Dermis microvascular lymphatic vessel endothelial cell (primary cell): ENCODE measurements around the gene BABAM2. TPM values are rescaled to one million over a fixed set of nuclear protein-coding genes. Genes with fewer than 3 reads are reported as not detected.
"Not testable (repeated sequence)": the region's sequence is repeated elsewhere in the genome, so short reads cannot be mapped to it uniquely, and the experiment has no call there.

Source experiments
- DNase-seq, 2 donors: peaks; one replicate each; pipeline versions ENCODE4 v3.0.0 to v3.0.0-alpha.2; 2010; ENCODE audit warnings: low read depth in 2 of 2
- total RNA-seq: library from RNA; depleted of rRNA; stranded (reverse); fragments of >200 nt; gene quantifications from 2 replicates; pipeline ENCODE4 v1.2.1, GENCODE V29; 2014

The BABAM2 gene
- total RNA-seq, 1 donor from 2014 or later, result 13.0 TPM

- no peak for DNase-seq
Measured at GRCh38 chr2:28325567-28326468, 435.3 kb downstream of the BABAM2 start.

DNA sequence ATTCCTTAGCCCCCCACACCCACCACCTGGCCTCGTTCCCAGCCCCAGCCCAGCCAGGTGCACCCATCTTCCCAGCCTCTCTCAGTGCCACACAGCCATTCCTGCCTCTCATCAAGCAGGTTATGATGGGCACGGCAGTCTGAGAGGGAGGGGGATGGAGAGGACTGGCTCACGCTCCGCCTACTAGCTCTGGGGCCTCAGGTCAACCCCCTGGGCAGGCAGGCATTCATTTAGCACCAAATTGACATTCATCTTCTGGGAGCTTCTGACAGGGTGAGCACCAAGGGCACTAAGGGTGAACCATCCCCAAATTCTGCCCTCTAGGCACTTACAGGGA lies 435.9 kb downstream of the BABAM2 start:
- DNase-seq, result no peak

- DNase-seq, result no peak
Measured at GRCh38 chr2:28326881-28327505, 436.5 kb downstream of the BABAM2 start.

GRCh38 chr2:28327581-28327955 lies 437.0 kb downstream of the BABAM2 start:
- no peak for DNase-seq

DNA sequence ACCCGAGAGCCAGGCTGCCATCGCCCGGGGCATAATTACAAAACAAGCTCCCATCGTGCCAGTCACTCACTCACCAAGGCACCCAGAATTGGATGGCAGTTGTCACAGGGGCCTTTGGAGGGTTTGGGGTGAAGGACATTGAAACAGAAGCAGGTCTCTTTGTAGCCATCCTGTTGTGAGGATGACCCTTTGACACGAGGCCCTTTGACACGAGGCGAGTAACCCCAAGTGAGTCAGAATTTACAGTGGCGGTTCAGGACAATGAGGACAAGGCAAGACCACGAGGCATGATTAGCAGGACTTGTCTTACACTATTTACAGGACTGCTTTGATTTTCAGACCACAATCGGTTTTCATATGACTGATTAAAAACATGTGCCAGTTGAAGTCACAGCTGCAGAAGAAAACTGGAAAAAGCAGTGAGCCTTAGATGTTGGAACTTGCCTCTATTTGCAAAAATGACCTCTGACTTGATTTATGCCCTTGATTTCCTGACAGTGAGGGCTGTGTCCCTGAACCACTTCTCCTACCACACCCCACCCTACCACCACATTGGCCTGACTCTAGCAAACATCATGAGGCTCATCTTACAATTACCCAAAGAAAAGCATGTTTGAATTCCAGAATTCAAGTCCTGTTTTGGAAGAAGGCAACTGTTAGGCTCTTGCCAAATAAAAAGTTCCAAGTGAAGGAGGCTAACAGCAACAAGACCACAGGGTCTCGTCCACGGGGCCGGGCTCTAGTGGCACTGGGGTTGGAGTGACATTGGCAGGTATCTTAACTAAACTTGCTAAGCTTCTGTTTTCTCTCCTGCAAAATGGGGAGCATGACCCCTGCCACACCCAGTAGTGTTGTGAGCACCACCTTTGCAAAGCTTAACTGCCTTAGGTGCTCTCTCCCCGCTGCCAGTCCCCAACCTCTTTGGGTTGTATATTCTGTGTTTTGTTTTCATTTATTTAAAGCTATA lies 437.7 kb downstream of the BABAM2 start:
- no peak for DNase-seq

- DNase-seq, result no peak
Measured at GRCh38 chr2:28329184-28329583, 438.7 kb downstream of the BABAM2 start.

- DNase-seq, result not testable (repeated sequence)
Measured at GRCh38 chr2:28330722-28331121, 440.2 kb downstream of the BABAM2 start.

DNA sequence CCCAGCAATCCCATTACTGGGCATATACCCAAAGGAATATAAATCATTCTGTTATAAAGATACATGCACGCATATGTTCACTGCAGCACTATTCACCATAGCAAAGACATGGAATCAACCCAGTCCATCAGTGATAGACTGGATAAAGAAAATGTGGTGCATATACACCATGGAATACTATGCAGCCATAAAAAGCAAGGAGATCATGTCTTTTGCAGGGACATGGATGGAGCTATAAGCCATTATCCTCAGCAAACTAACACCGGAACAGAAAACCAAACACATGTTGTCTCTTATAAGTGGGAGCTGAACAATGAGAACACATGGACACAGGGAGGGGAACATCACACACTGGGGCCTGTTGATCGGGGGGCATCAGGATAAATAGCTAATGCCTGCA lies 441.3 kb downstream of the BABAM2 start:
- DNase-seq, result not testable (repeated sequence)

DNA sequence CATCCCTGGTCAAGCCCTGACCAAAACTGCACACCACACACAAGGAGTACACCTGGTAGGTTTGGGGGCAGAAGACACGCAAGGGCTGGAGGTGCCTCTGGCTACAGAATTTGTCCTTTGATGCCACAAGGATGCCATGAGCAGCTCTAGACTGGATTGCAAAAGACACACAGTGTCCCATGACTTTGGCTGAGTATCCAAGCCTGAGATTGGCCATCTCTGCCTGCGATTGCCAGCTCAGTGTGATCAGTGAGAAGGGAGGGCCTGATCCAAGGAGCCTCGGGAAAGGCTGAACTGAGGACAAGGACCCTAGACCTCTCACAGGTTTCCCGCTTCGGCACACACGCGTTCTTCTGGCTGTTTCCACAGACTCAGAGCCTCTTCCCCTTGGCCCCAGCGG lies 442.2 kb downstream of the BABAM2 start:
- DNase-seq, result no peak

DNA sequence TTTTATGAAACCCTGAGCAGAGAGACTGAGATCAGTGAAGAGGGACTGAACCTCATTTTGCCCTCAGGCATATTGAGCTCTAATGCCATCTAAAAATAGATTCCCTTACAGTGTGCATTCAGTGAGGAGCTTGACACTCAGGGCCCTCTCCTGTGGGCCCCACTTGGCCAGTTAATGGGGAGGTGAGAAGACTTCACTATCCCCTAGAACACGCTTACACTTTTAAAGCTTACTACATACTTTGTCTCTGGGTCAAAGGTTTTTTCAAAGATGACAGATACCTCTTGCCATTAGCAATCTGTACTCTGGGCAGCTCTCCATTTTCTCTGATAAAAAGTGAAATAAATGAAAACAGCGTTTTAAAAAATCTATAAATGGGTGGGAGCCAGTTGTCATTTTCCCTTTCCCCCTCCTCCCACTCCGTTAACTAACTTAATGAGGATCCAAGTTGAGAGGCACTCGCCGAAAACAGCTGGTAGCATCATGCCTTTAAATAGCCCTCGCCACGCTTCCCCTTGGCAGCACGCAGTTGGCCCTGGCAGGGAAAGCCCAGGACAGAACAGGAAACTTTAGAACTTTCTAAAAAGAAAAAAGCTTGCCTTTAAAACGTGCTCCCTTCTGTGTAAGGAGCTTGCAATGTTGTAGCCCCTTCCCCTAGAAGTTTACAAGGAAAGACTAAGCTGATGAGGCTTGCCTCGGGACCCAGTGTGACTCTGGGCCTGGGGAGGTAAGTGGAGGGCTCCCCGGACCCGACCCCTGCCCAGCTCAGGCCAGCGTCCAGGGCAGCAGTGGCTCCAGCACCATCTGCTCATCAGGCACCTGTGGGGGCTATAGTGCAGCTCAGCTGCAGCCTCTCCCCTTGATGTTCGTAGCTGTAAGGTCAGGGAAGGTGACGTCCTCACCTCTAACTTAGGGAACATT lies 443.3 kb downstream of the BABAM2 start:
- DNase-seq, result no peak

DNA sequence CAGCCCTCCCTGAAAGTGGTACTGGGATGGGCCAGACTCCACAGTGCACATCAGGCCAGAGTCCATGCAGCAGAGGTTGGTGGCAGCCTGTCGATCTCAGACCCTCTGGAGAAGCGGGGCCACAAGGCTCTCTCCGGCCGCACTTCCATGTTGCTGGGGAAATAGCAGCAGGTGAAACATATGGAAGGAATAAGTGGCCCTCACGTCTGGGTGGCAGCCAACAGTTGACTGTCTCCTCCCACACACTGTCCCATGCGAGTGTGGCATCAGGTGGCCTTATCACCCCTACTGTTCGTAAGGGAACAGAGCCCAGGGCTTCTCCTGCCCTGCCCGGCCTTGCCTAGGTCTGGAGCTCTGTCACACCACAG lies 444.0 kb downstream of the BABAM2 start:
- DNase-seq, result no peak

DNA sequence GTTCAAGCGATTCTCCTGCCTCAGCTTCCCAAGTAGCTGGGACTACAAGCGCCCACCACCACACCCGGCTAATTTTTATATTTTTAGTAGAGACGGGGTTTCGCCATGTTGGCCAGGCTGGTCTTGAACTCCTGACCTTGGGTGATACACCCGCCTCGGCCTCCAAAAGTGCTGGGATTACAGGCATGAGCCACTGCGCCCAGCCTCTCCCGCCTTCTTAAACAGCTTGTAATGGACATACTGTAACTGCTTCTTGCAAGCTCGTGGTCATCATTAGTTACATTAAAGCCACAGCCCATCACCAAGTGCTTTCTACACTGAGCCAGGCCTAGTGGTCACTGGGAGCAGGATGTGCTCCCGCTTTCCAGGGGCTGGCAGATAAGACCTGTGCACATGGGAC lies 444.7 kb downstream of the BABAM2 start:
- not testable (repeated sequence) for DNase-seq

DNA sequence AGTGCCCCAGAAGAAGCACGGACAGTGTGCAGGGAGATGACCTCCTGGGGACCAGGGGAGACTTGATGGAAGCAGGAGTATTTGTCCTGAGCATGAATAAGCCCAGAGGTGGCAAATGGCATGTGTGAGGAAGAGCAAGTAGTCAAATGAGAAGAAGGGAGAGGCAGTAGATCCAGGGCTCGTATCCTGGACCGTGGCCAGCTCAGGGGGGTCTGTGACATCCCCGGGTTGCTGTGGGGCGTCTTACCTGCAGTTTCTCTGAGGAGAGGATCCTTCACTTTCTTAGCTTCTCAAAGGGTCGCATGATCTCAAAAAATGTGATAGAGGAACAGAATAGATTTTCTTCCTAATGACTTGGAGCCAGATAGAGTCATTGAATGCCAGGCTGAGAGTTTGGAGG lies 445.1 kb downstream of the BABAM2 start:
- no peak for DNase-seq

GRCh38 chr2:28336264-28336980 lies 445.9 kb downstream of the BABAM2 start:
- no peak for DNase-seq

GRCh38 chr2:28336982-28337627 lies 446.6 kb downstream of the BABAM2 start:
- DNase-seq, result no peak

GRCh38 chr2:28338046-28338817 lies 447.7 kb downstream of the BABAM2 start:
- DNase-seq, result peak in 1 of 2 donors; percentile 84

GRCh38 chr2:28338831-28339321 lies 448.3 kb downstream of the BABAM2 start:
- DNase-seq, result no peak

DNA sequence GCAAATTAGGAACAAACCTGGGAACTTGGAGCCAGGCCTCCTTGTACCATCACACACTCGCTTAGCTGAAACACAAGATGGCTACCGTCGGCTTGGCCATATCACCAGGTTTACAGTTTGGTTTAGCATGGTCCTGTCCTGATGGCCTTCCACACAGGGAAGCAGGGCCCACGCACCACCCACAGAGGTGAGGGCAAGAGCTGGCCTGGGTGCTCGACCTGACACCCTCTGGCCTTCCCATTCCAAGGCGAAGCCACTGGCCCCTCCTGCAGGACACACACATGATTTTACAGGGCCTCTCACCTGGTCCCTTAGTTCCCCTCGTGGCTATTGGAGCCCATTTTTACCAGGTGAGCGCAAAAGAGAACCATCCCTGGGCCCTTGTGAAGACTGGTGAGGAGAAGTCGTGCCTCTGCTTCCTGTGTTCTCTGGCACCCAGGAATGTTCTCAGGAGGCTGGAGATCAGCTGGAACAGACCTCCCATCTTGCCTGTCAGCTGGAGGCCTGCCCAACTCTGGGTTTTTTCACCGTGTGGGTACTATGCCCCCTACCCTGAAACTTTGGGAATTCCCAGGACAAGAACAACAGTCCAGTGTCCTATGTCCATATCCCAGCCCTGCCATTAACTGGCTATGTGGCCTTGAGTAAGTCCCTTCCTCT lies 449.1 kb downstream of the BABAM2 start:
- DNase-seq, result no peak
